ENCODE results near the gene SYT7. TPM values are rescaled to one million over a fixed set of nuclear protein-coding genes. Genes with fewer than 3 reads are reported as not detected.
A peak's percentile ranks its signal among the peaks of the same experiment; 100 is the strongest.

SYT7 gene
- total and polyA plus RNA-seq, 2 of the 8 experiments (the other 6 are each of a cell fraction or from before 2014, with no cell fraction given): 9.6 to 10.5 TPM

DNA sequence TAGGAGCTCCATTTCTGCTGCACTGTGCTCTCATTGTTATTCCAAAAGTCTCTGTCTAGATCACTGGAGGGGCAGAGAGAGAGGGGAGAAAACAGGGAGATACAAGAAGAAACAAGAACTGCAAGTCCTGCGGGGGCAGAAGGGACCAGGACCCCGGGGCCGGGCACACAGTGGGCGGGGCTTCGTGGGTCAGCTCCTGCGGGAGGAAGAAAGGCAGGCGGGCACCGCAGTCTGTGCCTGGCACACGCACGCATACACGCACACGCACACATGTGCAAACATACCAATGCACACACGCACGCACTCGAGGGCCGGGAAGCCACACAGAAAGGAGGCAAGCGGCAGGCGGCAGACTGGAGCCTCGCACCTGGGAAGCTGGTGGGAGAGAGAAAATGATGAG, 33.6 kb downstream of the SYT7 start:
- Histone ChIP-seq H4K5ac (ENCODE audit: insufficient read length, low read depth, low read length) (no peak overlapping the region), H3K4ac (replicated peaks; ENCODE audit: insufficient read length, low read depth, low read length) (no peak overlapping the region), H2BK120ac (replicated peaks; ENCODE audit: low read depth, low read length) (no peak overlapping the region), H3K9me3 (ENCODE audit: insufficient read depth in 2 of 2, low read depth in 1 of 2, low read length in 1 of 2) (no peaks in the 10 kb centered on the region; a peak in 1 of 4 replicates), H3K36me3 (ENCODE audit: control insufficient read depth in 2 of 4, insufficient read depth in 4 of 4, low read length in 3 of 4) (no peaks in the 10 kb centered on the region), H3K4me2 (ENCODE audit: insufficient read depth in 1 of 2, low read depth in 2 of 2, low read length in 2 of 2) (no peak overlapping the region), H2AK5ac (ENCODE audit: low read depth, low read length) (no peak overlapping the region), H4K20me1 (replicated peaks in 1 of 2; ENCODE audit: control insufficient read depth in 1 of 2, insufficient read depth in 2 of 2, low read length in 2 of 2) (peaks cover 0 to 2% of the 10 kb centered on the region in 2 experiments), H3K23me2 (ENCODE audit: low read depth, low read length) (no peaks in the 10 kb centered on the region), H2BK20ac (ENCODE audit: low read length) (no peak overlapping the region), H3K18ac (ENCODE audit: extremely low read depth, low read length) (no peak overlapping the region), H3K4me1 (replicated peaks in 1 of 4; ENCODE audit: control insufficient read depth in 3 of 4, insufficient read depth in 4 of 4, low read length in 3 of 4) (peaks cover 0 to 18% (median 5%) of the 10 kb centered on the region in 4 experiments; a peak in 6 of 7 replicates), H3K79me1 (ENCODE audit: low read depth, low read length) (no peaks in the 10 kb centered on the region), H3K56ac (replicated peaks; ENCODE audit: insufficient read length, low read depth, low read length) (no peak overlapping the region), H3K27ac (ENCODE audit: low read depth, low read length) (no peak overlapping the region), H2BK15ac (ENCODE audit: low read length) (no peak overlapping the region), H2BK5ac (ENCODE audit: low read depth, low read length) (no peak overlapping the region; the same call in 1 of the 2 replicates), H3K4me3 (ENCODE audit: extremely low read depth in 1 of 4, insufficient read depth in 2 of 4, low read depth in 3 of 4, low read length in 4 of 4) (no peak overlapping the region), H3K14ac (ENCODE audit: insufficient read length) (no peak overlapping the region), H4K8ac (ENCODE audit: extremely low read depth, insufficient read depth, low read length) (no peak overlapping the region), H3K27me3 (replicated peaks in 1 of 4; ENCODE audit: control insufficient read depth in 3 of 4, extremely low read depth in 1 of 4, insufficient read depth in 3 of 4, low read length in 3 of 4) (no peaks in the 10 kb centered on the region), H3K9ac (replicated peaks in 1 of 4; ENCODE audit: extremely low read depth in 1 of 4, low read depth in 3 of 4, low read length in 3 of 4) (no peak overlapping the region), H2BK12ac (ENCODE audit: low read depth, low read length) (no peak overlapping the region), H2AFZ (ENCODE audit: low read length) (no peak overlapping the region), H4K91ac (replicated peaks; ENCODE audit: insufficient read length, low read length) (no peak overlapping the region), H3K23ac (ENCODE audit: insufficient read length) (no peak overlapping the region), H3K79me2 (ENCODE audit: control insufficient read depth in 1 of 2, insufficient read depth in 2 of 2, low read length in 2 of 2) (no peaks in the 10 kb centered on the region)
- TF ChIP-seq, protein P1, sequence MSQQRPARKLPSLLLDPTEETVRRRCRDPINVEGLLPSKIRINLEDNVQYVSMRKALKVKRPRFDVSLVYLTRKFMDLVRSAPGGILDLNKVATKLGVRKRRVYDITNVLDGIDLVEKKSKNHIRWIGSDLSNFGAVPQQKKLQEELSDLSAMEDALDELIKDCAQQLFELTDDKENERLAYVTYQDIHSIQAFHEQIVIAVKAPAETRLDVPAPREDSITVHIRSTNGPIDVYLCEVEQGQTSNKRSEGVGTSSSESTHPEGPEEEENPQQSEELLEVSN (IDR thresholded peaks at IDR 0.05): 0 out of 2 replicates have a peak, but pooled peaks have one; percentile 21
- no peak for TF ChIP-seq CTBP2 (IDR thresholded peaks at IDR 0.05; ENCODE audit: borderline replicate concordance, insufficient read depth, insufficient read length, low read length)
- ChIA-PET CTCF (ENCODE audit: partially characterized antibody) (interaction anchor here (0.7 to 23.7 kb wide), 9 partner anchors 11 to 92 kb away, joined by 3 to 330 read pairs (median 11); no protein-coding TSS in a partner anchor), POLR2A (ENCODE audit: partially characterized antibody) (interaction anchor here (1.3 kb wide), 1 partner anchor 8 kb away, joined by 3 read pairs; no protein-coding TSS in a partner anchor)
- FAIRE-seq (no peak), DNase-seq (ENCODE audit: low read depth in 1 of 2, low spot score in 2 of 2) (no peak)
- 90% methylated on average over 15 of the region's 19 CpGs; no CpG with 5 or more reads in 1 of the 2 experiments for whole genome bisulfite sequencing, 2 experiments (ENCODE audit: extremely low coverage in 1 of 2, insufficient coverage in 1 of 2, insufficient read length in 1 of 2, insufficient replicate concordance in 2 of 2, low coverage in 1 of 2, low lambda C conversion rate in 2 of 2, missing lambda C conversion rate in 1 of 2)

Data from H1 (cell line).